Gastroesophageal sphincter (tissue), 4 donors: ENCODE measurements around the gene C19orf44. TPM values are rescaled to one million over a fixed set of nuclear protein-coding genes. Genes with fewer than 3 reads are reported as not detected.
A peak's percentile ranks its signal among the peaks of the same experiment; 100 is the strongest.

Experiments
- ATAC-seq: fragments of 150-250 bp; one replicate; pipeline ENCODE4 v1.9.1; 2016; ENCODE audit warnings: mild to moderate bottlenecking, moderate library complexity
- H3K27ac ChIP-seq, 4 donors: fragments of 200-600 bp; sonication (generic) in 3 of 4; 1 replicate in 3 of 4; 2 replicates in 1 of 4; pipeline ENCODE4 v1.5.1; 2016 to 2019
- H3K27me3 ChIP-seq: fragments of 200-600 bp; sonication (generic); one replicate; pipeline ENCODE4 v1.5.1; 2019
- H3K36me3 ChIP-seq, 2 donors: fragments of 200-600 bp; sonication (generic); one replicate each; pipeline ENCODE4 v1.5.1; 2019; ENCODE audit warnings: control low read depth in 1 of 2
- H3K4me1 ChIP-seq, 3 donors: fragments of 200-600 bp; sonication (generic); 1 replicate in 2 of 3; 2 replicates in 1 of 3; pipeline ENCODE4 v1.5.1; 2016 to 2019; ENCODE audit warnings: control low read depth in 2 of 3
- H3K4me3 ChIP-seq, 2 donors: fragments of 200-600 bp; sonication (generic); one replicate each; pipeline ENCODE4 v1.5.1; 2019; ENCODE audit warnings: mild to moderate bottlenecking in 1 of 2, moderate library complexity in 1 of 2
- H3K9me3 ChIP-seq, 3 donors: fragments of 200-600 bp; sonication (generic); one replicate each; pipeline ENCODE4 v1.5.1; 2017 to 2019; ENCODE audit warnings: control low read depth in 2 of 3
- EP300 ChIP-seq: sonication (generic); formaldehyde crosslinking; IDR thresholded peaks from one replicate; pipeline ENCODE4 v1.6.1; 2017; ENCODE audit warnings: antibody characterized with exemption, mild to moderate bottlenecking
- POLR2A ChIP-seq, 2 donors: fragments of 450-650 bp; IDR thresholded peaks; one replicate each; pipeline ENCODE4 v1.6.1; 2017; ENCODE audit warnings: antibody characterized with exemption in 2 of 2, mild to moderate bottlenecking in 2 of 2, moderate library complexity in 1 of 2
- POLR2AphosphoS5 ChIP-seq: sonication (generic); formaldehyde crosslinking; IDR thresholded peaks from one replicate; pipeline ENCODE4 v1.6.1; 2017; ENCODE audit warnings: antibody characterized with exemption
- WGBS, 2 donors: methylation state at CpG; one replicate each; pipeline ENCODE4 v1.1.5; 2018; ENCODE audit warnings: low coverage in 1 of 2; 5-methylcytosine and 5-hydroxymethylcytosine counted together
- total RNA-seq, 4 donors: library from RNA; depleted of rRNA; stranded (reverse); fragments of >200 nt; gene quantifications; one replicate each; pipeline ENCODE4 v1.1.0, GENCODE V29; 2016
- TF ChIP-seq, protein P1 (sequence below), 4 experiments: fragments of 200-600 bp in 2 of 4; fragments of 450-650 bp in 2 of 4; sonication (generic) in 1 of 4; IDR thresholded peaks; one replicate each; pipeline ENCODE4 v1.5.1; 2017 to 2019; ENCODE audit warnings: antibody characterized with exemption in 4 of 4, mild to moderate bottlenecking in 2 of 4, moderate library complexity in 2 of 4

Gene C19orf44
- total RNA-seq, 4 donors from 2014 or later, result 8.1 to 12.3 (median 11.9) TPM

DNA sequence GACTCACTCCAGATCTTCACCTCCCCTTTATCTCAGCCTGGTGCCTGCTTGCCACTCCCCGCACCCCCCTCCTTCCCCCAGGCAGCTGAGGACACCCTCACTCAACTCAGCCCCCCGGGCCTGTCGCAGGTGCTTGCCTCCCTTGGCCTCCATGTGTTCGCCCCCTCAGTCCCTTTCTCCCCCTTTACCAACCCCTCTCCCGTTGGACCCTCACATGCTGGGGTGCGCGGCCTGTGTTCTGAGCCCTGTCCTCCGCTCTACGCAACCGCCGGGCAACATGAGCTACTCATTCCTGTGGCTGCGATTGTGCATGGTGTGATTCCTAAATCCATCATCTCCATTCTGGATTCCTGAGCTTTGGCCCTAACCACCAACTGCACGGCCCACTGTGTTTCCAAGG is 40.9 kb downstream of the C19orf44 start:
- peaks cover 0 to 83% of the 10 kb centered on the region in 2 donors for H3K36me3 ChIP-seq
- WGBS, 2 donors, result 87 to 89% methylated on average over 11 of the region's 13 CpGs
- TF ChIP-seq EP300 (no peak), POLR2AphosphoS5 (no peak), POLR2A (IDR thresholded peaks at IDR 0.05) (no peak)
- TF ChIP-seq, protein P1, sequence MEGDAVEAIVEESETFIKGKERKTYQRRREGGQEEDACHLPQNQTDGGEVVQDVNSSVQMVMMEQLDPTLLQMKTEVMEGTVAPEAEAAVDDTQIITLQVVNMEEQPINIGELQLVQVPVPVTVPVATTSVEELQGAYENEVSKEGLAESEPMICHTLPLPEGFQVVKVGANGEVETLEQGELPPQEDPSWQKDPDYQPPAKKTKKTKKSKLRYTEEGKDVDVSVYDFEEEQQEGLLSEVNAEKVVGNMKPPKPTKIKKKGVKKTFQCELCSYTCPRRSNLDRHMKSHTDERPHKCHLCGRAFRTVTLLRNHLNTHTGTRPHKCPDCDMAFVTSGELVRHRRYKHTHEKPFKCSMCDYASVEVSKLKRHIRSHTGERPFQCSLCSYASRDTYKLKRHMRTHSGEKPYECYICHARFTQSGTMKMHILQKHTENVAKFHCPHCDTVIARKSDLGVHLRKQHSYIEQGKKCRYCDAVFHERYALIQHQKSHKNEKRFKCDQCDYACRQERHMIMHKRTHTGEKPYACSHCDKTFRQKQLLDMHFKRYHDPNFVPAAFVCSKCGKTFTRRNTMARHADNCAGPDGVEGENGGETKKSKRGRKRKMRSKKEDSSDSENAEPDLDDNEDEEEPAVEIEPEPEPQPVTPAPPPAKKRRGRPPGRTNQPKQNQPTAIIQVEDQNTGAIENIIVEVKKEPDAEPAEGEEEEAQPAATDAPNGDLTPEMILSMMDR (IDR thresholded peaks at IDR 0.05), result no peak

GRCh38 chr19:16540948-16541347 is 44.8 kb downstream of the C19orf44 start:
- H3K27me3 ChIP-seq, result no peaks in the 10 kb centered on the region
- no peaks in the 10 kb centered on the region for H3K9me3 ChIP-seq
- no peak overlapping the region for H3K27ac ChIP-seq
- peaks cover 0 to 44% of the 10 kb centered on the region in 2 donors for H3K36me3 ChIP-seq
- peaks cover 0 to 80% (median 17%) of the 10 kb centered on the region in 3 donors for H3K4me1 ChIP-seq
- ATAC-seq, result no peak
- WGBS, 2 donors, result 69 to 78% methylated on average over 7 to 12 of the region's 12 CpGs
- no peak for TF ChIP-seq EP300
- no peak for TF ChIP-seq POLR2AphosphoS5
- no peak for TF ChIP-seq POLR2A (IDR thresholded peaks at IDR 0.05)
- TF ChIP-seq, protein P1 (IDR thresholded peaks at IDR 0.05), result no peak
- peak overlapping the region in 1 of 2 donors; percentile 99 for H3K4me3 ChIP-seq

More for the DNA sequence above, 40.9 kb downstream of the C19orf44 start:
- ATAC-seq, result no peak
- Histone ChIP-seq H3K27me3 (no peaks in the 10 kb centered on the region), H3K4me1 (peaks cover 0 to 56% (median 17%) of the 10 kb centered on the region in 3 donors), H3K9me3 (no peaks in the 10 kb centered on the region), H3K4me3 (no peak overlapping the region), H3K27ac (no peak overlapping the region)

GRCh38 chr19:16541526-16542044 is 45.4 kb downstream of the C19orf44 start:
- Histone ChIP-seq H3K27me3 (no peaks in the 10 kb centered on the region), H3K9me3 (no peaks in the 10 kb centered on the region), H3K36me3 (peaks cover 0 to 38% of the 10 kb centered on the region in 2 donors), H3K4me1 (peaks cover 0 to 78% (median 17%) of the 10 kb centered on the region in 3 donors), H3K4me3 (peak overlapping the region; percentile 77 to 99), H3K27ac (peak overlapping the region; percentile 26 to 91 (median 88))
- no peak for TF ChIP-seq POLR2AphosphoS5
- no peak for TF ChIP-seq POLR2A (IDR thresholded peaks at IDR 0.05)
- TF ChIP-seq EP300, result no peak
- TF ChIP-seq, protein P1 (IDR thresholded peaks at IDR 0.05), result no peak
- no peak for ATAC-seq
- 0% methylated on average over 1 to 21 of the region's 29 CpGs for WGBS, 2 donors

DNA sequence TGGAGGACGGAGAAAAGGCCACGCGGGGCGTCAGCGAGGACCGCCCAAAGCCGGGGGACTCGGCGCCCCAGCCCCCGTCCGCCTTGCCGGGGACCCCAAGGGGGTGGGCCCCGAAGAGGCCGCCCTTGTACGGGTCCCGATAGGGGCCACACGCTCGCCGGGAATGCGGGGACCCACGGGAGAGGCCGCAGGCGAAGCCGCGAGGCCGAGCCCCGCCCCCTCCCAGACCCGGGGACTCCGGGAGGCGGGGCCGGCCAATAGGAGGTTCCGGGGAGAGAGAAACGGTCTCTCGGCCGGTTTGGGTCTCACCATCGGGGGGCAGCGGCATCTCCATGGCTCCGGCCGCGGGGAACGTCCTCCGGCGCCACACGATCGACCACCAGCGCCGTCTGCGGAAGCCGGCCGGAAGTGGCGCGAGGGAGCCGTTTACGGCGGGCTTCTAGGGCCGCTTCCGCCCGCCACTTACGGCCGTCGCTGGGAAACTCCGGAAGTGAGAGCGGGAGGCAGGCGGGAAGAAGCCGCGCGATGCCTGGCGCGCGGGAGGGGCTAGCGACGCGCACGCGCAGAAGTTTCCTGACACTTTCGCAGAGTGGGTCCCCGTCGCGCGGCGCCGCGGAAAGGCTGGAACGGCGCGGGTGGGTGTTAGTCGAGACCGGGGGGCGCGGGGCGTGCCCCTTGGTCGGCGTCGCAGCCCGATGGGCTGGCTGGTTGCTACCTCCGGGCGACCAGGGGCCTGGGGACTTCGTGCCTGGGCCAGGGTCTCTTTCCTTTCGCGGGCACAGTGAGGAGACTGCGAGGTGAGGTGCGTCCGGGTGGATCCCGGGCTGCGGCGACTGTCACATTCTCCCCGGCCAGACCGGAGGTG is 46.1 kb downstream of the C19orf44 start, which contains the start of gene CHERP:
CHERP (minus strand) TSS at position 393 of the 865 bp plus-strand sequence; CDS start at position 334, 59 bp downstream.
- Histone ChIP-seq H3K27ac (peak within 1 kb of the TSS; percentile 61 to 91 (median 88)), H3K9me3 (no peaks in the 10 kb centered on the region), H3K36me3 (peaks cover 0 to 31% of the 10 kb centered on the region in 2 donors), H3K27me3 (no peaks in the 10 kb centered on the region), H3K4me1 (peaks cover 0 to 71% (median 17%) of the 10 kb centered on the region in 3 donors), H3K4me3 (peak within 1 kb of the TSS; percentile 77 to 99)
- WGBS, 2 donors, result 0% methylated on average over 9 of the region's 108 CpGs; no CpG with 5 or more reads in 1 of the 2 donors
- ATAC-seq, result peak; percentile 98
- TF ChIP-seq EP300, result no peak
- peak; percentile 73 to 79 for TF ChIP-seq POLR2A (IDR thresholded peaks at IDR 0.05)
- TF ChIP-seq POLR2AphosphoS5, result peak; percentile 87
- TF ChIP-seq, protein P1 (IDR thresholded peaks at IDR 0.05), result peak in 1 of 4 experiments; percentile 14
